NT2/D1 (cell line): Measurements from ENCODE around the gene FBXL7.

ENCODE experiments used
- YY1 ChIP-seq: IDR thresholded peaks from 2 replicates; pipeline ENCODE4 v1.6.1; 2011; ENCODE audit not compliant: insufficient read length, insufficient read depth
- ZNF274 ChIP-seq: IDR thresholded peaks from 2 replicates; pipeline ENCODE4 v1.6.1; 2011; ENCODE audit warnings: mild to moderate bottlenecking, low read depth, low read length

GRCh38 chr5:15594977-15595568 is 95.1 kb downstream of the FBXL7 start:
- TF ChIP-seq YY1 (no peak), ZNF274 (no peak)
